ENCODE measurements around the gene OSBPL1A. TPM values are rescaled to one million over a fixed set of nuclear protein-coding genes. Genes with fewer than 3 reads are reported as not detected.
"Not testable (repeated sequence)": the region's sequence is repeated elsewhere in the genome, so short reads cannot be mapped to it uniquely, and the experiment has no call there.

Gene OSBPL1A
- total RNA-seq, 2 donors from 2014 or later: 20.7 to 33.0 TPM

- Histone ChIP-seq H3K9me3 (no peaks in the 10 kb centered on the region), H3K4me3 (no peak overlapping the region), H3K9ac (ENCODE audit: low read depth in 2 of 2, low read length in 2 of 2) (no peak overlapping the region), H3K4me1 (no peaks in the 10 kb centered on the region), H3K27me3 (no peaks in the 10 kb centered on the region), H3K36me3 (no peaks in the 10 kb centered on the region), H3K27ac (no peak overlapping the region)
- TF ChIP-seq CTCF (IDR thresholded peaks at IDR 0.05): no peak
- intact Hi-C loops (cut with DNase I): no loop called here
- DNase-seq: no peak
Measured at GRCh38 chr18:24388957-24389356, 8.7 kb downstream of the OSBPL1A start.

- Histone ChIP-seq H3K4me3 (no peak overlapping the region), H3K4me1 (no peaks in the 10 kb centered on the region), H3K27me3 (no peaks in the 10 kb centered on the region), H3K36me3 (no peaks in the 10 kb centered on the region), H3K9me3 (no peaks in the 10 kb centered on the region), H3K9ac (ENCODE audit: low read depth in 2 of 2, low read length in 2 of 2) (no peak overlapping the region), H3K27ac (no peak overlapping the region)
- DNase-seq: no peak
- intact Hi-C loops (cut with DNase I): no loop called here
- TF ChIP-seq CTCF (IDR thresholded peaks at IDR 0.05): no peak
Measured at GRCh38 chr18:24386681-24387080, 10.9 kb downstream of the OSBPL1A start.

GRCh38 chr18:24381126-24381525, 16.5 kb downstream of the OSBPL1A start:
- no peak overlapping the region for H3K27ac ChIP-seq
- H3K27me3 ChIP-seq: no peaks in the 10 kb centered on the region
- H3K4me3 ChIP-seq: no peak overlapping the region
- intact Hi-C loops (cut with DNase I): no loop called here
- no peak overlapping the region for H3K9ac ChIP-seq (ENCODE audit: low read depth in 2 of 2, low read length in 2 of 2)
- no peaks in the 10 kb centered on the region for H3K36me3 ChIP-seq
- no peaks in the 10 kb centered on the region for H3K9me3 ChIP-seq
- no peak for DNase-seq
- H3K4me1 ChIP-seq: no peaks in the 10 kb centered on the region
- no peak for TF ChIP-seq CTCF (IDR thresholded peaks at IDR 0.05)

- Histone ChIP-seq H3K4me3 (no peak overlapping the region), H3K9me3 (no peaks in the 10 kb centered on the region), H3K27me3 (no peaks in the 10 kb centered on the region), H3K9ac (ENCODE audit: low read depth in 2 of 2, low read length in 2 of 2) (no peak overlapping the region), H3K4me1 (no peaks in the 10 kb centered on the region), H3K36me3 (no peaks in the 10 kb centered on the region), H3K27ac (no peak overlapping the region)
- DNase-seq: no peak
- no peak for TF ChIP-seq CTCF (IDR thresholded peaks at IDR 0.05)
- intact Hi-C loops (cut with DNase I): no loop called here
Measured at GRCh38 chr18:24380163-24380747, 17.4 kb downstream of the OSBPL1A start.

- H3K27me3 ChIP-seq: no peaks in the 10 kb centered on the region
- H3K4me1 ChIP-seq: no peaks in the 10 kb centered on the region
- no peak for TF ChIP-seq CTCF (IDR thresholded peaks at IDR 0.05)
- H3K36me3 ChIP-seq: no peaks in the 10 kb centered on the region
- DNase-seq: no peak
- H3K9me3 ChIP-seq: no peaks in the 10 kb centered on the region
- no peak overlapping the region for H3K4me3 ChIP-seq
- intact Hi-C loops (cut with DNase I): no loop called here
- no peak overlapping the region for H3K9ac ChIP-seq (ENCODE audit: low read depth in 2 of 2, low read length in 2 of 2)
- no peak overlapping the region for H3K27ac ChIP-seq
Measured at GRCh38 chr18:24378598-24378997, 19.0 kb downstream of the OSBPL1A start.

GRCh38 chr18:24376531-24376930, 21.1 kb downstream of the OSBPL1A start:
- H3K27ac ChIP-seq; DNase-seq; H3K9ac ChIP-seq (ENCODE audit: low read depth in 2 of 2, low read length in 2 of 2); H3K9me3 ChIP-seq; H3K4me3 ChIP-seq; H3K27me3 ChIP-seq; H3K36me3 ChIP-seq; intact Hi-C loops (cut with DNase I); H3K4me1 ChIP-seq: not testable (repeated sequence)

Data from colonic mucosa (tissue), 4 donors.